NCI-H2196 (cell line): Measurements from ENCODE around the gene MRI1.
"Not testable (repeated sequence)": the region's sequence is repeated elsewhere in the genome, so short reads cannot be mapped to it uniquely, and the experiment has no call there.

Source experiments
- DNase-seq: peaks from one replicate; lab custom pipeline; 2025; ENCODE audit not compliant: unreplicated experiment; lab: John Stamatoyannopoulos, UW

The MRI1 gene

DNA sequence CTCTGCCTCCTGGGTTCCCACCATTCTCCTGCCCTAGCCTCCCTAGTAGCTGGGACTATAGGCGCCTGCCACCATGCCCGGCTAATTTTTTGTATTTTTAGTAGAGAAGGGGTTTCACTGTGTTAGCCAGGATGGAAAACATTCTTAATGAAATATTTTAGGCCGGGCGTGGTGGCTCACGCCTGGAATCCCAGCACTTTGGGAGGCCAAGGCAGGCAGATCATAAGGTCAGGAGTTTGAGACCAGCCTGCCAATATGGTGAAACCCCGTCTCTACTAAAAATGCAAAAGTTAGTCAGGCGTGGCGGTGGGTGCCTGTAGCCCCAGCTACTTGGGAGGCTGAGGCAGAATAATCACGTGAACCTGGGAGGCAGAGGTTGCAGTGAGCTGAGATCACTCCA, 29.0 kb downstream of the MRI1 start:
- DNase-seq = not testable (repeated sequence)

DNA sequence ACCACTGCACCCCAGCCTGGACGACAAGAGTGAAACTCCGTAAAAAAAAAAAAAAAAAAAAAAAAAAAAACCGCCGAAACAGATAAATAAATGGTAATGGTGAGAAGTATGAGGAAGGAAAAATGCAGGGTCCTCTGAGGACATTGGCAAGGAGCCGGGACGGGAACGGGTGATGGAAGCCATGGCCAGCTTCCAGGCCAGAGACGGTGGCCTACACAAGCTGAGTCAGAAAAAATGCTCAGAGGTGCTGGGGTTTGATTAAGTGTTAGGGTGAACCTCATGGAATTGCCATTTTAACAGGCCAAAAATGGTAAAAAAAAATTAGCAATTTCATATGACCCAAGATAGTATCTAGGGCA, 30.1 kb downstream of the MRI1 start:
- DNase-seq = peak; percentile 47

DNA sequence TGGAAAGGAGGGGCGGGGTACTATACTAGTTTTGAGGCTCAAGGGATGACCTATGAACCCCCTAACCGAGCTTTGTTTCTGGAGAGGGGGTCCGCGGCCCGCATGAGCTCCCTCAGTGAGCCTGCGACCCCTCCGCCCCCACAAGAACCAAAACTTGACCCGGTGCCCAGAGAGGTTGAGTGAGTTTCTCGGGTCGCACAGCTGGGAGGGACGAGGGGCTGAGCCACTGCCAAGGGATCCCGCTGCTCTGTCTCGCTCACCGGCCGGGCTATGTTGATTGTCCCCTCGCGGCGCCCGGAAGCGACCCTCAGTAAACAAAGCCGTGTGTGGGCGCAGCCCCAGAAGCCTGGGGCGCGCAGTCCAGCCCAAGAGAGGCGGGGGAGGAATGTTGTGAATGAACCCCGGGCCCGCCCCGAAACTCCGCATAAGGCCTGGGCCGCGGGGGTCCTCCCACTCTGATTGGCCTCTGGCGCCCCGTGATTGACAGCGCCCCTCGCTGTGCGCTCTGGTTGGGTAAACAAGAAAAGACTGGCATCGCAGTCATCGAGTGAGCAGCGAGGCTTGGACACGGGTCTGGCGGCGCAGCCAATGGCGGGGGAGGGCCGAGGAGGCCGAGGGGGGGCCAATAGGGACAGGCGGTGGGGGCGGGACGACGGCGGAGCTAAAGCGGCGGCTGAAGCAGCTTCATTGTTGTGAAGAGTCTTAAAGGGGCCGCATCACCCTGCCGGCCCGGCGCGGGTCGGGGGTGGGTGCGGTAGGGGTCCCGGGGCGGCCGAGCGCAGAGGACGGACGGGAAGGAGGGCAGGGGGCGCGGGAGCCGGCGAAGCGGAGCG, 30.7 kb downstream of the MRI1 start, which contains the start of gene ZSWIM4:
TSS of gene ZSWIM4 (plus strand) at position 687 of the 833 bp plus-strand sequence. CDS start 206 bp downstream, outside the sequence.
- DNase-seq = peak; percentile 99

DNA sequence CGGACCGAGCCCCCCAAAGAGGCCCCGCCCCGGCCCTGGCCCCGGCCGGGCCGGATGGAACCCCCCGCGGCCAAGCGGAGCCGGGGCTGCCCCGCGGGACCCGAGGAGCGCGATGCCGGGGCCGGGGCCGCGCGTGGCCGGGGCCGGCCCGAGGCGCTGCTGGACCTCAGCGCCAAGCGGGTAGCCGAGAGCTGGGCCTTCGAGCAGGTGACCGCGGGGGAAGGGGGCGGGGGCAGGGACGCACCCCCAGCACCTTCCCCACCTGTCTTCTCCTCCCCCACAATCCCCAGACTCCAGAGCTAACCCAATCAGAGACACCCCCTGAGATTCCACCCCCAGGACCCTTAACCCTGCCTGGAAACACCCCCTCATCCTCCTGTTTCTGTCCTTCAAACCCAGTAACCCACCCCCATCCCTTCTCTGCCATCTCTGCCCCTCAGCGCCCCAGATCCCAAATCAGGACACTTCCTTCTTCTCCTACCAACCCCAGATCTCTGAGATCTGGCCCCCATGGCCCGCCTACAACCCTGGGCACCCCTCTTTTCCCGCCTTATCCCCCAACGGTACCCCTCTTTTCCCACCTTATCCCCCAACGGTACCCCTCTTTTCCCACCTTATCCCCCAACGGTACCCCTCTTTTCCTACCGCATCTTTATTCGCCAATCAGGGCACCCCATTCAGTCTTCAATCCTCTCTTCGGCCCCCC, 31.4 kb downstream of the MRI1 start:
- DNase-seq = no peak

DNA sequence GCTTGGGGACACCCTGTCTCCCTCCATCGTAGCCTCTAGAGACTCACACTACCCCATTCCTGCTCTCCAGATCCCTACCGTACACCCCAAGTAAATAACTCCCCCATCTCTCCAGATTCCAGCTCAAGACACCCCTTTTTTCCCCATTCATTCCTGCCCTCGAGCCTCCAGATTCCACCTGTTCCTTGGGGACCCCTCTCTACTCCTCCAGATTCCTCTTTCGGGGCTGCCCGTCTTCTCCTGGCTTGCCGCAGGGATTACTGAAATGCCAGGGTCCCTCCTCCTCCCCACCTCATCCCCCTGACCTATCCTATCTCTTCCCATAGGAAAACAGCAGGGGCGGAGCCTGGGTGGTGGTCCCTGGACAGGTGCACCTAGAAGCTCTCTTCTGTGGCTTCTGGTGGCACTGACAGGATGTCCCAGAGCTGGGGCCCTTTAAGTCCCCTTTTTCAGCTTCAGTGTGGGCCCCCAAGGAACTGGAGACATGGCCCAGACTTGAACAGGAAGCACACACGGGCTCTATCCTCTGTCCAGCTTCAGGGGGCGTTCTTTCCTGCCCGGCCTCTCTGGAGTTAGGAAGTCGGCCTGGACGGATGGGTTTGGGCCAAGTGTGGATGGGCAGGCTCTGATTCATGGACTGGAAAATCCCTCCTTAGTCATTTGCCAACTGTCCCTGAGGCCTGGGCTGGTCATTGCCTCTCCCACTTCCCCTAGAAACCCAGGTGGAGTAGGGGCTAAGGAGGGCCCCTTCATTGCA, 32.2 kb downstream of the MRI1 start:
- no peak for DNase-seq

DNA sequence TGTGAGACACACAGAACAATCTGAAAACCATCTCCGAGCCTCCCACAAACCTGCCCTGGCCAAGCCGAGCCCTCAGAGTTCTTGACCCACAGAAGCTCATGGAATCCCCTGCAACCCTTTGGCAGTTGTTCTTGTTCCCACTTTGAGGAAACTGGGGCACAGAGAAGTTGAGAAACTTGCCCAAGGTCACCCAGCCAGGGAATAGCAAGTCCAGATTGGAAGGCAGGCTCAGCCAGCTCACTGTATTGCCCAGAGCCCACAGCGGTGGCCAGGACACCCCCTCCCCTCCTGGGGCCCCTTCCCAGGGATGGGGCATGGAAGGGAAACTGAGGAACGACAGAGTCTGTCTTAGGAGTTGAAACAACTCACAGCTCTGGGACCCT, 32.7 kb downstream of the MRI1 start:
- no peak for DNase-seq

DNA sequence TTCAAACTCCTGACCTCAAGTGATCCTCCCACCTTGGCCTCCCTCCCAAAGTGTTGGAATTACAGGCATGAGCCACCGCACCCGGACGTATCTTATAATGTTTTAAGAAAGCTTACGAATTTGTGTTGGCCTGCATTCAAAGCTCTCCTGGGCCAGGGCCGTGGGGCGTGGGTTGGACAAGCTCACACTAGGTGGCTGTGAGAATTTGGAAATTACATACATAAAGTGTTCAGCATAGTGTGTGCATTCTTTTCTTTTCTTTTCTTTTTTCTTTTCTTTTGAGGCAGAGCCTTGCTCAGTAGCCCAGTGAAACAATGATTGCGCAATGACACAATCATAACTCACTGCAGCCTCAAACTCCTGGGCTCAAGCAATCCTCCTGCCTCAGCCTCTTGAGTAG, 33.5 kb downstream of the MRI1 start:
- no peak for DNase-seq

DNA sequence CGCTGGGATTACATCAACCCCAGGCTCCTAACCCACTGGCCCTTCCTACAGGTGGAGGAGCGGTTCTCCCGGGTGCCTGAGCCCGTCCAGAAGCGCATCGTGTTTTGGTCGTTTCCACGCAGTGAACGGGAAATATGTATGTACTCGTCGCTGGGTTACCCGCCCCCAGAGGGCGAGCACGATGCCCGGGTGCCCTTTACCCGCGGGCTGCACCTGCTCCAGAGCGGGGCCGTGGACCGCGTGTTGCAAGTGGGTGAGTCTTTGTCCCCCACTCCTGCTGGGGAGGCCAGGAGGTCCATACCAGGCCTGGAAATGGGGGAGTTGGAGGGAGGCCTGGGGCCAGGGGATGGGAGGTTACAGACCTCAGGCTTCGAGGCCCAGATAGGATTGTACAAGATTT, 35.3 kb downstream of the MRI1 start:
- no peak for DNase-seq

DNA sequence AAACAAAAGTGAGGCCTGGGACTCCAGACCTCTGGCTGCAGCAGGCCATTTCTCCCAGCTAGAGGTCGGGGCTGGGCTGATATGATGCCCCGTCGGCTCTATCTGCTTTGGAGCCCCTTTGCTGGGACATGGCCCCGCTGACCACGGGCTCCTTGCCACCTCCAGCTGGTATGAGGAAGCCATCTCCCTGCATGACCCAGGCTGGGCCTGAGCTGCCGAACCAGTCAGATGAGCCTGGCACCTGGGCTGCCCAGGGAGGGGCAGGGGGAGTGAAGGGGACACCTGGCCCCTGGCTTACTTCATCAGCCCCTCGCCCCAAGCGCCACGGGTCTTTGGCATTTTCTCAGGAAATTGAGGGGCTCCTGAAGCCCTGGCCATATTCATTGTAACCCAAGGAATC, 38.7 kb downstream of the MRI1 start:
- no peak for DNase-seq

DNA sequence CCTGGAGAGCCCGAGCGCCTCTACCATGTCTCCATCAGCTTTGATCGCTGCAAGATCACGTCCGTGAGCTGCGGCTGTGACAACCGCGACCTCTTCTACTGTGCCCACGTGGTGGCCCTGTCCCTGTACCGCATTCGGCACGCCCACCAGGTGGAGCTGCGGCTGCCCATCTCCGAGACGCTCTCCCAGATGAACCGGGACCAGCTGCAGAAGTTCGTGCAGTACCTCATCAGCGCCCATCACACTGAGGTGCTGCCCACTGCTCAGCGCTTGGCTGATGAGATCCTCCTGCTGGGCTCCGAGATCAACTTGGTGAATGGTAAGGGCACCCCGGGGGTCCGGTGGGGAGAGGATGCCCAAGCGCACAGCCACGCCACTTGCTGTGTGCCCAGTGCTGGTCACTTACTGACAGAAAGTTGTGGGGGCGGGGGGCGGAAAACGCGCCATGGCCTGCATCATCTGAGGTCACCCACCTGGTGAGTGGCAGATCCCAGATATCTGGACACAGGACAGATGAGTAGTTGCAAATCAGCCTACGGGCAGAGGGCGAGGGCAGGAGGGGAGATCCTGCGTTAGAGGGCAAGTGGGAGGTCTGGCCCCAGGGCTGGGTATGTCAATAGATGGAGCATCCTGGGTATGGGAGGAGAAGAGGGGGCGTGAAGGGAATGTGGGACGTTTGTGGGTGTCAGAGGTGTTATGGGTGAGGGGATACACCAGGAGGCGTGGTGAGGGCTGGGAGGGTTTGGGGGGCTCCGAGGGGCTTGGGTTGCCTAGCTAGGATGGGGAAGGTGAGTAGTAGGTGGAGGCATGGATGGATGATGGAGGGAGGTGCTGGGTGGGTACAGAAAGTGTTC, 40.7 kb downstream of the MRI1 start:
- DNase-seq = no peak

DNA sequence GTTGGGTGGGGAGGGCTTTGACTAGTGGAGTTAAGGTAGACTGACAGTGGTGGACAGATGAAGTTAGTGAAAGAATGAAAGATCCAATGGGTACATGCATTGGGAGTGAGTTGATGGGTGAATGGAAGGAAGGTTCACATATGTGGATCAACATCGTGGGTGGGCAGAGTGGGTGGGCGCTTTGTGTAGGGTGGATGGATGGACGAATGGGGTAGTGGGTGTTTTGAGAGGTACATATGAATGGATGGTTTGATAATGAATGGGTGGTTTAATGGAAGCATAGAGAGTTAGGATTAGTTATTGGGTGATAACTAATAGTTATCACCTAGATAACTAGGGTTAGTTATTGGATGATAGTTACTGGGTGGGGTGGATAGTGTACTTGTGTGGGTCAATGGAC, 42.4 kb downstream of the MRI1 start:
- no peak for DNase-seq

DNA sequence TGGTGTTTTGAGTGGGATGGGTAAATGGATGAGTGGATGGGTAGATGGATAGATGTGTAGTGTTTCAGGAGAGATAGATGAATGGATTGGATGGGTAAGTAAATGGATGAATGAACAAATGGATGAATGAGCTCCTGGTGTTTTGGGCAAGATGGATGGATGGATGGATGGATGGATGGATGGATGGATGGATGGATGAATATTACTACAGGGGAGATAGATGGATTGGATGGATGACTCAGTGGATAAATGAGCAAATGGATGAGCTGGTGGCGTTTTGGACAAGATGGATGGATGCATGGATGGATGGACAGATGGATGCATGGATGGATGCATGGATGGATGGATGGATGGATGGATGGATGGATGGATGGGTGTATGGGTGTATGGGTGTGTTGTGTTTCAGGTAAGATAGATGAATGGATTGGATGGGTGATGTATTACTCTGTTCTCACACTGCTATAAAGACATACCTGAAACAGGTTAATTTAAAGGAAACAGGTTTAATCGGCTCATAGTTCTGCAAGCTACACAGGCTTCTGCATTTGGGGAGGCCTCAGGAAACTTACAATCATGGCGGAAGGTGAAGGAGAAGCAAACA, 43.2 kb downstream of the MRI1 start:
- DNase-seq = no peak

DNA sequence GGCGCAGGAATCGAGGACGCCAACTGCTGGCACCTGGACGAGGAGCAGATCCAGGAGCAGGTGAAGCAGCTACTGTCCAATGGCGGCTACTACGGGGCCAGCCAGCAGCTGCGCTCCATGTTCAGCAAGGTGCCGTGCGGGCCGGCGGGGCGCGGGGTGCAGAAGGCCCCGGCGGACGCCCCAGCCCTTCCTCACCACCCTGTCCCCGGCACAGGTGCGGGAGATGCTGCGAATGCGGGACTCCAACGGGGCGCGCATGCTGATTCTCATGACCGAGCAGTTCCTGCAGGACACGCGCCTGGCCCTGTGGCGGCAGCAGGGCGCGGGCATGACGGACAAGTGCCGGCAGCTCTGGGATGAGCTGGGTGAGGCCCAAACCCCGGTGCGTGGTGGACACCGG, 44.5 kb downstream of the MRI1 start:
- no peak for DNase-seq

DNA sequence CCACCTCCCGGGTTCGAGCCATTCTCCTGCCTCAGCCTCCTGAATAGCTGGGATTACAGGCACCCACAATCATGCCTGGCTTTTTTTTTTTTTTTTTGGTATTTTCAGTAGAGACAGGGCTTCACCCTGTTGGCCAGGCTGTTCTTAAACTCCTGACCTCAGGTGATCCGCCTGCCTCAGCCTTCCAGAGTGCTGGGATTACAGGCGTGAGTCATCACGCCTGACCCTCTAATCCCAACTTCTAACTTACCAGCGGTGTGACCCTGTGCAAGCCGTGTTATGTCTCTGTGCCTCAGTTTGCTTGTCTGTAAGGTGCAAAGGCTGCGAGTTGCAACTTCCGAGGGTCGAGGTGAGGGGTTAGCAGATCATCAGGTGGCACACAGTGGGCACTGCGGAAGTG, 48.2 kb downstream of the MRI1 start:
- DNase-seq = no peak

DNA sequence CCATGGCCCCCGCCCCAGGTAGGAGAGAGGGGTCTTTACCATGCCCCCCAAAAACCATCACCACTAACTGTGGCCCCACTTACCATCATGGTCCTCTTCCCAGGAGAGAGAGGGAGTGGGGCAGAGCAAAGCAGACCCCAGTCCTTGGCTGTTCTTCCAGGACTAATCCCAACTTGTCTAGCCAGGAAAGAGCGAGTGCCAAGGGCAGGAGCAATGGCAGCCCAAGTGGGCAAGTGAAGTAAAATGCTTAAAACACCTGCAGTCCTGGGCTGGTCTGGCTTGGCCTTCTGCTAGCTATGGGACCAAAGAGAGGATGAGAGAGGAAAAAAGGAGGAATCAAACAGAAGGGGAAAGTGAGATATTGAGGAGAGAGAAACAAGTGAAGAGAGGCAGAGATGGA, 48.8 kb downstream of the MRI1 start:
- no peak for DNase-seq

DNA sequence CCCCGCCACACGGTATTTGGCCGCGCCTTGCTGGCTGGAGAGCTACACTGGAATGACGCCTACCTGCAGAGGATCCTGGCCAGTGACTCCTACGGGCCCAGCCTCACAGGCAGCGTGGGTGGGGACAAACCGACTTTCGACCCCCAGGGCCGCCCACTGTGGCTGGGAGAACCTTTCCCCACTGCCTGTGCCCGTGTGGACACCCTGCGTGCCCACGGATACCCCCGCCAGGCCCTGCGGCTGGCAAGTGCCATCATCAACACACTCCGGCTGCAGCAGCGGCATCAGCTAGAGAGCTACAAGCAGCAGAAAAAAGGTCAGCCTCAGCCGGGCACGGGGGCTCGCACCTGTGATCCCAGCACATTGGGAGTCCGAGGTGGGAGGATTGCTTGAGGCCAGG, 50.2 kb downstream of the MRI1 start:
- DNase-seq = no peak

DNA sequence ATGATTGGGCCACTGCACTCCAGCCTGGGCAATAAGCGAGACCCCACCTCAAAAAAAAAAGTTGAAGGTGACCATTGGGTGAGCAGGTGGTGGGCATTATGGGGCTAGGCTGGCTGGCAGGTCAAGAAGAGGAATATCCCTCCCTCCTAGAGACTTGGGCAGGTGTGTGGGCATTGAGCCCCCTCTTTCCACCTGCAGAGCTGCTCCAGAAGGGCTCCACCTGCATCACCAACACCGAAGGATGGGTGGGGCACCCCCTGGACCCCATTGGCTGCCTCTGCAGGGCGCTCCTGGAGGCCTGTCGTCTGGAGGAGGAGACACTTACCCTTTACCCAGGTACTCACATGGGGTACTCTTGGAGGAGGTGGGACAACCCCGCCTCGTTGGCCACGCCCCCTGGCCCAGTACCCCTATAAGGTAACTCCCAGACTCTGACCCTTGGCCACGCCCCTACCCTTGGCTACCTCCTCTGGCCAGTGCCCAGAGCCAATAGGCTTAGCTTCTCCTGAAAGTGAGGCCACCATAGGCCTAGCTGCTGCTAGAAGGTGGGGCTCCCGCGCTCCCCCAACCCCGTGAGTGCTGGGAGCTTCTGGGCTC, 52.8 kb downstream of the MRI1 start:
- peak; percentile 96 for DNase-seq

DNA sequence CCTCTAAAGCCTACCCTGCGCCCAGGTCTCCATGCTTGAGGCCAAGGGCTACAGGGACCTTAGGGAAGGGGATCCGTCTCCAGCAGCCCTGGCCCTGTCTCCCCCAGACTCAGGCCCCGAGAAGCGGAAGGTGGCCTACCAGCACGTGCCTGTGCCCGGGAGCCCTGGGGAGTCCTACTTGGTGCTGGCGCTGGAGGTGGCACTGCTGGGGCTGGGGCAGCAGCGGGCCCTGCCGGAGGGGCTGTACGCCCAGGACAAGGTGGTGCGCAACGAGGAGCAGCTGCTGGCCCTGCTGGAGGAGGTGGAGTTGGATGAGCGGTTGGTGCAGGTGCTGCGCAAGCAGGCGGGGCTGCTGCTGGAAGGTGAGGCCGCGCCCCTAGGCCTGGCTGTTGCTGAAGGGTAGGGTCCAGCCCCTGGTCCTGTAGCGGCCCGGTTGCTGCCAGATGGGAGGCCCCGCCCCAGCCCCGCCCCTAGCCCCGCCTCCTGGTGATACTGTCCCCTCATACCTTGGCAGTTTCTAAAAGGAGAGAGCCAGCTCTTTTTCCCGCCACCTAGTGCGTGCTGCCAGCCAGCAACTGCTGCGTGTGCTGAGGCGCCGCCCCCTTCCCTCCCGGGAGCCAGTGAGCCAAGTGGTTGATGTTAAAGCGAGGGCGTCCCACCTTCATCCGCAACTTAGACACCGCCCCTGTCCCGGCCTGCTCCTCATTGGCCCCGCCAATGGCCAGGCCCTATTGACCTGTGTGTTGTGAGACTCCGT, 53.5 kb downstream of the MRI1 start:
- peak; percentile 97 for DNase-seq

DNA sequence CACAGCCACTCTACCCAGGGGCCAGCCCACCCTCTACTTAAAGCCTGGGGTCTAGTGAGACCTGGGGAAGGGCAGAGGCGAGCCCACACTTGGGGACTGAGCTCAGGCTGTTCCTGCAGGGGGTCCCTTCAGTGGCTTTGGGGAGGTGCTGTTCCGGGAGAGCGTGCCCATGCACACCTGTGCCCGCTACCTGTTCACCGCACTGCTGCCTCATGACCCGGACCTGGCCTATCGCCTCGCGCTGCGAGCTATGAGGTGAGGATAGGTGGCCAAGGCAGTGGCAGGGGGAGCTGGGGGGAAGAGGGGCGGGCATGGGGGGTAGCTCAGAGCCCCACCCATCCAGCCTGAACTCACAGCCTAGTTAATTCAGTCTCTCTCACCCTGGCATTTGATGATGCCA, 54.9 kb downstream of the MRI1 start:
- no peak for DNase-seq
